ENCODE data around the gene TAMALIN.

Gene TAMALIN

GRCh38 chr12:52014567-52015530, 8.1 kb downstream of the TAMALIN start:
- DNase-seq (ENCODE audit: low spot score), result peak; percentile 79

- DNase-seq (ENCODE audit: low spot score), result no peak
These were observed 8.8 kb downstream of the TAMALIN start for GRCh38 chr12:52015532-52016041.

- DNase-seq (ENCODE audit: low spot score), result no peak
These were observed 11.8 kb downstream of the TAMALIN start for GRCh38 chr12:52018433-52019112.

GRCh38 chr12:52019113-52019770, 12.5 kb downstream of the TAMALIN start:
- DNase-seq (ENCODE audit: low spot score), result no peak

- DNase-seq (ENCODE audit: low spot score), result peak; percentile 73
These were observed 14.0 kb downstream of the TAMALIN start for GRCh38 chr12:52020539-52021336.

- peak; percentile 61 for DNase-seq (ENCODE audit: low spot score)
These were observed 16.1 kb downstream of the TAMALIN start for GRCh38 chr12:52022841-52023181.

- peak; percentile 87 for DNase-seq (ENCODE audit: low spot score)
These were observed 16.6 kb downstream of the TAMALIN start for GRCh38 chr12:52023182-52023975.

GRCh38 chr12:52023976-52024688, 17.4 kb downstream of the TAMALIN start:
- no peak for DNase-seq (ENCODE audit: low spot score)

- no peak for DNase-seq (ENCODE audit: low spot score)
These were observed 18.1 kb downstream of the TAMALIN start for GRCh38 chr12:52024845-52025230.

GRCh38 chr12:52026263-52026662, 19.5 kb downstream of the TAMALIN start:
- no peak for DNase-seq (ENCODE audit: low spot score)

- DNase-seq (ENCODE audit: low spot score), result no peak
These were observed 20.5 kb downstream of the TAMALIN start for GRCh38 chr12:52027085-52027843.

GRCh38 chr12:52029685-52030084, 22.9 kb downstream of the TAMALIN start:
- DNase-seq (ENCODE audit: low spot score), result peak; percentile 84

- no peak for DNase-seq (ENCODE audit: low spot score)
These were observed 25.7 kb downstream of the TAMALIN start for GRCh38 chr12:52032446-52032803.

GRCh38 chr12:52032804-52033445, 26.2 kb downstream of the TAMALIN start:
- peak; percentile 96 for DNase-seq (ENCODE audit: low spot score)

GRCh38 chr12:52033446-52034140, 26.8 kb downstream of the TAMALIN start:
- no peak for DNase-seq (ENCODE audit: low spot score)

GRCh38 chr12:52035190-52035589, 28.4 kb downstream of the TAMALIN start:
- no peak for DNase-seq (ENCODE audit: low spot score)

GRCh38 chr12:52035926-52036325, 29.2 kb downstream of the TAMALIN start:
- DNase-seq (ENCODE audit: low spot score), result no peak

GRCh38 chr12:52036587-52037171, 29.9 kb downstream of the TAMALIN start:
- DNase-seq (ENCODE audit: low spot score), result peak; percentile 84
